GM18507 (cell line): ENCODE measurements around the gene FBXW4.
A peak's percentile ranks its signal among the peaks of the same experiment; 100 is the strongest.

Source experiments
- DNase-seq: peaks from one replicate; pipeline ENCODE4 v3.0.0; 2011; ENCODE audit warnings: low read depth; ENCODE audit not compliant: insufficient read length; ENCODE audit errors: extremely low spot score
- FAIRE-seq: peaks from 2 replicates; lab custom pipeline; 2011; peaks lifted over from hg19 to GRCh38; lab: Jason Lieb, UNC

The FBXW4 gene

GRCh38 chr10:101573885-101574753 lies 120.9 kb downstream of the FBXW4 start:
- no peak for FAIRE-seq
- DNase-seq = no peak

- DNase-seq (no peak), FAIRE-seq (no peak)
These were observed 122.2 kb downstream of the FBXW4 start for GRCh38 chr10:101572785-101573184.

- no peak for FAIRE-seq
- DNase-seq = no peak
These were observed 122.8 kb downstream of the FBXW4 start for GRCh38 chr10:101572126-101572525.

- FAIRE-seq = no peak
These were observed 123.6 kb downstream of the FBXW4 start for GRCh38 chr10:101571271-101571925.

GRCh38 chr10:101570428-101571270 lies 124.3 kb downstream of the FBXW4 start:
- DNase-seq = no peak
- FAIRE-seq = no peak

More at GRCh38 chr10:101571271-101571925, 123.6 kb downstream of the FBXW4 start:
- DNase-seq = no peak

GRCh38 chr10:101569622-101570427 lies 125.1 kb downstream of the FBXW4 start:
- peak; percentile 71 for FAIRE-seq
- DNase-seq = peak; percentile 75

- no peak for FAIRE-seq
- no peak for DNase-seq
These were observed 125.7 kb downstream of the FBXW4 start for GRCh38 chr10:101569323-101569621.

- DNase-seq (no peak), FAIRE-seq (no peak)
These were observed 126.8 kb downstream of the FBXW4 start for GRCh38 chr10:101568054-101568745.

GRCh38 chr10:101567165-101568006 lies 127.6 kb downstream of the FBXW4 start:
- FAIRE-seq = no peak

GRCh38 chr10:101566333-101567164 lies 128.4 kb downstream of the FBXW4 start:
- DNase-seq = peak; percentile 33
- no peak for FAIRE-seq

More at GRCh38 chr10:101567165-101568006, 127.6 kb downstream of the FBXW4 start:
- DNase-seq = no peak

GRCh38 chr10:101565936-101566332 lies 129.0 kb downstream of the FBXW4 start:
- DNase-seq (no peak), FAIRE-seq (no peak)

GRCh38 chr10:101565370-101565900 lies 129.5 kb downstream of the FBXW4 start:
- DNase-seq (no peak), FAIRE-seq (no peak)

- DNase-seq (no peak), FAIRE-seq (no peak)
These were observed 130.4 kb downstream of the FBXW4 start for GRCh38 chr10:101564490-101564991.

GRCh38 chr10:101563497-101564040 lies 131.4 kb downstream of the FBXW4 start:
- DNase-seq = no peak
- no peak for FAIRE-seq

GRCh38 chr10:101563007-101563406 lies 132.0 kb downstream of the FBXW4 start:
- FAIRE-seq = no peak
- no peak for DNase-seq

- no peak for FAIRE-seq
These were observed 132.7 kb downstream of the FBXW4 start for GRCh38 chr10:101562231-101562630.

More at GRCh38 chr10:101562231-101562630, 132.7 kb downstream of the FBXW4 start:
- DNase-seq = no peak
